Raji (cell line): Measurements from ENCODE around the gene CORO1C.

ENCODE experiments used
- POLR2A ChIP-seq: IDR thresholded peaks from 2 replicates; pipeline ENCODE4 v1.6.1; 2011; ENCODE audit warnings: low read depth, low read length, control low read depth; ENCODE audit not compliant: insufficient read depth

The CORO1C gene

GRCh38 chr12:108595711-108596647, 135.3 kb downstream of the CORO1C start:
- TF ChIP-seq POLR2A: no peak
